ENCODE measurements around the gene HPX.
"Not testable (repeated sequence)": the region's sequence is repeated elsewhere in the genome, so short reads cannot be mapped to it uniquely, and the experiment has no call there.

HPX gene

DNA sequence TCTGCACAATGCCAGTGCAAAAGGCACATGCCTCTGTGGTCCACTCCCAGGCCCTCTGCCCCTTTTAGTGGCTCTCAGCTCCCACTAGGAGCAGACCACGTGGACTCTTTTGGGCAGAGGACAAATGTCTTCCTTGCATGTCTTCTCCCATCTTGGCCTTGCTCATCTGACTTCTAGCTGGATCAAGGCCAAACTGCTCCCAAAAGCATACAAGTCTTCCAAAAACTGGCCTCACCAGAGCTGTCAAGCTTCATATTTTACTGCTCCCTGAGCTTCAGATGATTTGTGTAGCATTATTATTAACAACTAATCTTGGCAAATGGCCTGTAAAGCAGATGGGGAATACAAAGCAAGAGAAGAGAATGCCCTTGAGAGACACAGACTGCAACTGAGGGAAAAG is 43.6 kb downstream of the HPX start:
- no peak for TF ChIP-seq CTCF (IDR thresholded peaks at IDR 0.05; ENCODE audit: extremely low read depth, insufficient read depth, missing control alignments)
- in situ Hi-C loops (cut with MboI; ENCODE audit: low pct_unique_long_range_greater_than_20kb, low sequenced_read_pairs, unreplicated experiment): no loop called here
- no peak for DNase-seq (ENCODE audit: low spot score)

- in situ Hi-C loops (cut with MboI; ENCODE audit: low pct_unique_long_range_greater_than_20kb, low sequenced_read_pairs, unreplicated experiment): no loop called here
- TF ChIP-seq CTCF (IDR thresholded peaks at IDR 0.05; ENCODE audit: extremely low read depth, insufficient read depth, missing control alignments): no peak
- DNase-seq (ENCODE audit: low spot score): no peak
Observed at GRCh38 chr11:6395470-6396060, 45.2 kb downstream of the HPX start.

GRCh38 chr11:6393989-6394670 is 46.7 kb downstream of the HPX start:
- in situ Hi-C loops (cut with MboI; ENCODE audit: low pct_unique_long_range_greater_than_20kb, low sequenced_read_pairs, unreplicated experiment): no loop called here
- DNase-seq (ENCODE audit: low spot score): no peak
- no peak for TF ChIP-seq CTCF (IDR thresholded peaks at IDR 0.05; ENCODE audit: extremely low read depth, insufficient read depth, missing control alignments)

- in situ Hi-C loops (cut with MboI; ENCODE audit: low pct_unique_long_range_greater_than_20kb, low sequenced_read_pairs, unreplicated experiment): not testable (repeated sequence)
Observed at GRCh38 chr11:6392251-6392650, 48.5 kb downstream of the HPX start.

GRCh38 chr11:6391537-6392134 is 49.2 kb downstream of the HPX start:
- no peak for DNase-seq (ENCODE audit: low spot score)
- no peak for TF ChIP-seq CTCF (IDR thresholded peaks at IDR 0.05; ENCODE audit: extremely low read depth, insufficient read depth, missing control alignments)
- in situ Hi-C loops (cut with MboI; ENCODE audit: low pct_unique_long_range_greater_than_20kb, low sequenced_read_pairs, unreplicated experiment): no loop called here

More at GRCh38 chr11:6392251-6392650, 48.5 kb downstream of the HPX start:
- DNase-seq (ENCODE audit: low spot score): not testable (repeated sequence)

DNA sequence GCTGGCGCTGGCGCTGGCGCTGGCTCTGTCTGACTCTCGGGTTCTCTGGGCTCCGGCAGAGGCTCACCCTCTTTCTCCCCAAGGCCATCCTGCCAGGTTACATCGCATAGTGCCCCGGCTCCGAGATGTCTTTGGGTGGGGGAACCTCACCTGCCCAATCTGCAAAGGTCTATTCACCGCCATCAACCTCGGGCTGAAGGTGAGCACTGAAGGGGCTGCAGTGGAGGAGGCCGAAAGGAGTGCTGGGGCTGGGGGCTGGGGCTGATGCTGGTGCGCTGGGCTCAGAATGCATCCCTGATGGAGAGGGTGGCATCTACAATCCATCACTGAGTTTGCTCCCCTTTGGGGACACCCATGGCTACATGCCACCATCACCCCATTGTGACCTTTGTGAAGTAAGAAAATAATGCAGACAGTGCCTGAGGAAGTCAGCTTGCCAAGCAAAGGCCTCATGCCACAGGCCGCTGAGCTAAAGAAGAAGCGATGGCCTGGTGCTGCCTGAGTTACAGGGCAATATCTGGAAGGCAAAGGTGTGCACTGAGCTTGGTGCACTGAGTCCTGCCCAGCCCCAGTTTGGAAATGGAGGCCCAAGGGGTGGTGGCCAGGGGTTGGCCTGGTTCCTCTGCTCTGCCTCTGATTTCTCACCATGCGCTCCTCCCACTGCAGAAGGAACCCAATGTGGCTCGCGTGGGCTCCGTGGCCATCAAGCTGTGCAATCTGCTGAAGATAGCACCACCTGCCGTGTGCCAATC is 49.9 kb downstream of the HPX start:
- DNase-seq (ENCODE audit: low spot score): no peak
- TF ChIP-seq CTCF (IDR thresholded peaks at IDR 0.05; ENCODE audit: extremely low read depth, insufficient read depth, missing control alignments): no peak
- in situ Hi-C loops (cut with MboI; ENCODE audit: low pct_unique_long_range_greater_than_20kb, low sequenced_read_pairs, unreplicated experiment): no loop called here
